NCI-H1436 (cell line): ENCODE measurements around the gene PRUNE1.

Experiments used
- DNase-seq: peaks from one replicate; lab custom pipeline; 2025; lab: John Stamatoyannopoulos, UW

PRUNE1 gene

GRCh38 chr1:151050051-151050688 lies 41.9 kb downstream of the PRUNE1 start:
- no peak for DNase-seq

- DNase-seq, result no peak
Observed at GRCh38 chr1:151051356-151052009, 43.2 kb downstream of the PRUNE1 start.

GRCh38 chr1:151054971-151055547 lies 46.8 kb downstream of the PRUNE1 start:
- DNase-seq, result no peak

- DNase-seq, result no peak
Observed at GRCh38 chr1:151055581-151055980, 47.3 kb downstream of the PRUNE1 start.

- DNase-seq, result no peak
Observed at GRCh38 chr1:151056149-151056548, 47.9 kb downstream of the PRUNE1 start.

GRCh38 chr1:151058692-151059091 lies 50.4 kb downstream of the PRUNE1 start:
- DNase-seq, result no peak

GRCh38 chr1:151059109-151060006 lies 51.1 kb downstream of the PRUNE1 start, which contains the start of gene CDC42SE1:
Gene CDC42SE1, minus strand, starts transcription at chr1:151059622. Its CDS starts 3,892 bp downstream, at chr1:151055730.
- peak; percentile 80 for DNase-seq

- peak; percentile 80 for DNase-seq
Observed at GRCh38 chr1:151060007-151060656, 51.9 kb downstream of the PRUNE1 start, which contains the start of gene MLLT11. Gene MLLT11, plus strand, starts transcription at chr1:151060397. Its CDS starts 6,828 bp downstream, at chr1:151067225.

- DNase-seq, result peak; percentile 34
Observed at GRCh38 chr1:151060657-151061421, 52.6 kb downstream of the PRUNE1 start.

GRCh38 chr1:151061704-151062103 lies 53.5 kb downstream of the PRUNE1 start:
- no peak for DNase-seq

GRCh38 chr1:151062741-151063371 lies 54.6 kb downstream of the PRUNE1 start:
- DNase-seq, result no peak

- DNase-seq, result no peak
Observed at GRCh38 chr1:151065089-151065645, 56.9 kb downstream of the PRUNE1 start.

- no peak for DNase-seq
Observed at GRCh38 chr1:151067185-151067584, 58.9 kb downstream of the PRUNE1 start.

GRCh38 chr1:151069103-151069486 lies 60.8 kb downstream of the PRUNE1 start:
- no peak for DNase-seq

GRCh38 chr1:151070474-151071276 lies 62.4 kb downstream of the PRUNE1 start, which contains the start of gene GABPB2:
Gene GABPB2, plus strand, starts transcription at chr1:151070761. Its CDS starts 17,429 bp downstream, at chr1:151088190.
- DNase-seq, result peak; percentile 87

- DNase-seq, result no peak
Observed at GRCh38 chr1:151072224-151072623, 64.0 kb downstream of the PRUNE1 start.
